Measurements from ENCODE around the gene AHR. TPM values are rescaled to one million over a fixed set of nuclear protein-coding genes. Genes with fewer than 3 reads are reported as not detected.
A peak's percentile ranks its signal among the peaks of the same experiment; 100 is the strongest.

The AHR gene
- total and polyA plus RNA-seq, 2 donors (not counting 3 experiments of a cell fraction or from before 2014, with no cell fraction given) = 4.8 to 31.8 TPM

- peak; percentile 85 for DNase-seq (ENCODE audit: low read depth, low spot score)
- peaks cover 37% of the 10 kb centered on the region for H3K79me2 ChIP-seq (ENCODE audit: control insufficient read depth, insufficient read depth, low read length)
- no peak overlapping the region for H2AFZ ChIP-seq (ENCODE audit: low read depth, low read length)
- H3K27me3 ChIP-seq (ENCODE audit: control insufficient read depth in 2 of 2, insufficient read depth in 2 of 2, low read length in 2 of 2) = no peaks in the 10 kb centered on the region
- CTCF ChIA-PET = interaction anchor here (2.3 to 6.1 kb wide), 3 partner anchors 11 to 330 kb away, joined by 8 to 57 read pairs (median 8); no protein-coding TSS in a partner anchor
- dilution Hi-C loops (cut with MboI; ENCODE audit: extremely low pct_ligation_motif_present, low sequenced_read_pairs) (no loop called here), intact Hi-C loops (cut with micrococcal nuclease) (loop anchor here (1.0 kb wide), 3 partner anchors 8 to 131 kb away; no protein-coding TSS in a partner anchor)
- BruUV-seq (replicated peaks) = no TSS peak
- H3K9ac ChIP-seq (replicated peaks; ENCODE audit: extremely low read depth, insufficient read depth, low read length) = peak overlapping the region; percentile 60
- POLR2A ChIA-PET = interaction anchor here (0.6 to 1.0 kb wide), 2 partner anchors 8 to 14 kb away, joined by 3 read pairs; no protein-coding TSS in a partner anchor
- H3K9me1 ChIP-seq (replicated peaks; ENCODE audit: control insufficient read depth, extremely low read depth, insufficient read depth, low read length) = no peaks in the 10 kb centered on the region
- no peaks in the 10 kb centered on the region for H3K9me3 ChIP-seq (replicated peaks; ENCODE audit: control insufficient read depth, insufficient read depth, low read length)
- H3K36me3 ChIP-seq (ENCODE audit: control insufficient read depth in 2 of 2, extremely low read depth in 1 of 2, insufficient read depth in 2 of 2, low read length in 2 of 2) = peaks cover 0 to 3% of the 10 kb centered on the region in 2 experiments
- H3K4me2 ChIP-seq (ENCODE audit: insufficient read depth, low read length) = peak overlapping the region; percentile 60
- no peaks in the 10 kb centered on the region for H4K20me1 ChIP-seq (replicated peaks; ENCODE audit: control insufficient read depth, extremely low read depth, insufficient read depth, low read length)
- peak overlapping the region in 1 of 3 experiments; percentile 2 for H3K4me3 ChIP-seq (replicated peaks in 1 of 3; ENCODE audit: insufficient read depth in 1 of 3, low read depth in 1 of 3, low read length in 3 of 3)
- peak; percentile 71 for FAIRE-seq
- H3K27ac ChIP-seq (ENCODE audit: insufficient read depth, low read depth, low read length) = peak overlapping the region; percentile 64
- peaks cover 33% of the 10 kb centered on the region for H3K4me1 ChIP-seq (ENCODE audit: control insufficient read depth, extremely low read depth, insufficient read depth, low read length)
- TF ChIP-seq JUN (IDR thresholded peaks at IDR 0.05; ENCODE audit: borderline replicate concordance, insufficient read depth, insufficient read length, low read depth) (peak; percentile 53), POLR2AphosphoS5 (IDR thresholded peaks at IDR 0.05; ENCODE audit: insufficient read depth, low read depth, low read length) (peak; percentile 48), FOS (IDR thresholded peaks at IDR 0.05; ENCODE audit: borderline replicate concordance, insufficient read depth, low read length) (peak; percentile 35), GATA2 (IDR thresholded peaks at IDR 0.05; ENCODE audit: insufficient read depth, insufficient read length, low read depth, low read length) (peak; percentile 76), MAX (IDR thresholded peaks at IDR 0.05; ENCODE audit: insufficient read depth, insufficient read length) (no peak)
These were observed 14.7 kb downstream of the AHR start for GRCh38 chr7:17313194-17313593.

- DNase-seq (ENCODE audit: low read depth, low spot score) = no peak
- peaks cover 33% of the 10 kb centered on the region for H3K4me1 ChIP-seq (ENCODE audit: control insufficient read depth, extremely low read depth, insufficient read depth, low read length)
- H3K9me1 ChIP-seq (replicated peaks; ENCODE audit: control insufficient read depth, extremely low read depth, insufficient read depth, low read length) = no peaks in the 10 kb centered on the region
- no peak overlapping the region for H3K27ac ChIP-seq (ENCODE audit: insufficient read depth, low read depth, low read length)
- H3K9ac ChIP-seq (replicated peaks; ENCODE audit: extremely low read depth, insufficient read depth, low read length) = no peak overlapping the region
- ChIA-PET POLR2A (no interaction called here), CTCF (no interaction called here)
- BruUV-seq (replicated peaks) = no TSS peak
- H2AFZ ChIP-seq (ENCODE audit: low read depth, low read length) = no peak overlapping the region
- no peak for FAIRE-seq
- H3K4me2 ChIP-seq (ENCODE audit: insufficient read depth, low read length) = no peak overlapping the region
- H3K36me3 ChIP-seq (ENCODE audit: control insufficient read depth in 2 of 2, extremely low read depth in 1 of 2, insufficient read depth in 2 of 2, low read length in 2 of 2) = peaks cover 0 to 3% of the 10 kb centered on the region in 2 experiments
- intact Hi-C loops (cut with micrococcal nuclease) = no loop called here
- H3K79me2 ChIP-seq (ENCODE audit: control insufficient read depth, insufficient read depth, low read length) = peaks cover 25% of the 10 kb centered on the region
- dilution Hi-C loops (cut with MboI; ENCODE audit: extremely low pct_ligation_motif_present, low sequenced_read_pairs) = no loop called here
- H3K4me3 ChIP-seq (replicated peaks in 1 of 3; ENCODE audit: insufficient read depth in 1 of 3, low read depth in 1 of 3, low read length in 3 of 3) = no peak overlapping the region
- no peaks in the 10 kb centered on the region for H3K9me3 ChIP-seq (replicated peaks; ENCODE audit: control insufficient read depth, insufficient read depth, low read length)
- no peak for TF ChIP-seq POLR2A (IDR thresholded peaks at IDR 0.05; ENCODE audit: low read depth, low read length)
- TF ChIP-seq MAX (IDR thresholded peaks at IDR 0.05; ENCODE audit: insufficient read depth, insufficient read length) = no peak
- no peak for TF ChIP-seq FOS (IDR thresholded peaks at IDR 0.05; ENCODE audit: borderline replicate concordance, insufficient read depth, low read length)
- TF ChIP-seq EZH2 (IDR thresholded peaks at IDR 0.05; ENCODE audit: borderline replicate concordance, low read depth, low read length, severe bottlenecking) = no peak
- TF ChIP-seq GATA2 (IDR thresholded peaks at IDR 0.05; ENCODE audit: insufficient read depth, insufficient read length, low read depth, low read length) = no peak
- no peak for TF ChIP-seq MYC (IDR thresholded peaks at IDR 0.05; ENCODE audit: low read depth, low read length)
- TF ChIP-seq CTCF (IDR thresholded peaks at IDR 0.05; ENCODE audit: extremely low read depth in 1 of 2, insufficient read depth in 1 of 2, low read depth in 1 of 2, low read length in 2 of 2) = no peak
- no peak for TF ChIP-seq POLR2AphosphoS5 (IDR thresholded peaks at IDR 0.05; ENCODE audit: insufficient read depth, low read depth, low read length)
- no peak for TF ChIP-seq JUN (IDR thresholded peaks at IDR 0.05; ENCODE audit: borderline replicate concordance, insufficient read depth, insufficient read length, low read depth)
- no peaks in the 10 kb centered on the region for H3K27me3 ChIP-seq (ENCODE audit: control insufficient read depth in 2 of 2, insufficient read depth in 2 of 2, low read length in 2 of 2)
- H4K20me1 ChIP-seq (replicated peaks; ENCODE audit: control insufficient read depth, extremely low read depth, insufficient read depth, low read length) = no peaks in the 10 kb centered on the region
These were observed 17.5 kb downstream of the AHR start for GRCh38 chr7:17315974-17316373.

Measured in endothelial cell of umbilical vein (primary cell).